DMS79 (cell line): ENCODE results near the gene PHF5A.
"Not testable (repeated sequence)": the region's sequence is repeated elsewhere in the genome, so short reads cannot be mapped to it uniquely, and the experiment has no call there.

ENCODE experiments used
- DNase-seq: peaks from one replicate; lab custom pipeline; 2025; lab: John Stamatoyannopoulos, UW

Gene PHF5A

GRCh38 chr22:41447435-41448188, 20.9 kb downstream of the PHF5A start:
- peak; percentile 17 for DNase-seq

- peak; percentile 54 for DNase-seq
These were observed 21.7 kb downstream of the PHF5A start, which contains the start of gene TOB2 for GRCh38 chr22:41446639-41447434. Gene TOB2 (minus strand): TSS chr22:41446801. CDS start chr22:41437345, 9,456 bp downstream.

- no peak for DNase-seq
These were observed 22.4 kb downstream of the PHF5A start for GRCh38 chr22:41446057-41446501.

GRCh38 chr22:41445129-41446056, 23.1 kb downstream of the PHF5A start:
- no peak for DNase-seq

GRCh38 chr22:41444360-41445128, 23.9 kb downstream of the PHF5A start:
- peak; percentile 87 for DNase-seq

GRCh38 chr22:41442240-41442792, 26.2 kb downstream of the PHF5A start:
- no peak for DNase-seq

- DNase-seq: not testable (repeated sequence)
These were observed 28.0 kb downstream of the PHF5A start for GRCh38 chr22:41440511-41440910.

GRCh38 chr22:41437198-41437597, 31.3 kb downstream of the PHF5A start:
- no peak for DNase-seq

GRCh38 chr22:41436322-41437113, 32.0 kb downstream of the PHF5A start:
- DNase-seq: no peak

- no peak for DNase-seq
These were observed 32.9 kb downstream of the PHF5A start for GRCh38 chr22:41435560-41435959.

- not testable (repeated sequence) for DNase-seq
These were observed 34.0 kb downstream of the PHF5A start for GRCh38 chr22:41434361-41435003.

- DNase-seq: not testable (repeated sequence)
These were observed 35.0 kb downstream of the PHF5A start for GRCh38 chr22:41433480-41433879.

- no peak for DNase-seq
These were observed 36.8 kb downstream of the PHF5A start for GRCh38 chr22:41431656-41432055.

GRCh38 chr22:41429951-41430332, 38.5 kb downstream of the PHF5A start:
- no peak for DNase-seq

GRCh38 chr22:41429232-41429950, 39.1 kb downstream of the PHF5A start:
- DNase-seq: no peak

- DNase-seq: peak; percentile 38
These were observed 42.7 kb downstream of the PHF5A start for GRCh38 chr22:41425660-41426365.

GRCh38 chr22:41418717-41419116, 49.8 kb downstream of the PHF5A start:
- no peak for DNase-seq
